Left ventricle myocardium inferior (tissue), 1 donor: ENCODE results near the gene PSMD3. TPM values are rescaled to one million over a fixed set of nuclear protein-coding genes. Genes with fewer than 3 reads are reported as not detected.
A peak's percentile ranks its signal among the peaks of the same experiment; 100 is the strongest.

Experiments used
- DNase-seq: peaks from one replicate; pipeline ENCODE4 v3.0.0-alpha.2; 2020
- H3K27ac ChIP-seq: fragments of 200-600 bp; replicated peaks from 2 replicates; pipeline ENCODE4 v1.8.0; 2021
- H3K27me3 ChIP-seq: fragments of 200-600 bp; 2 replicates; pipeline ENCODE4 v1.8.0; 2021; ENCODE audit warnings: low read depth
- H3K36me3 ChIP-seq: fragments of 200-600 bp; 2 replicates; pipeline ENCODE4 v1.8.0; 2021
- H3K4me1 ChIP-seq: fragments of 200-600 bp; 2 replicates; pipeline ENCODE4 v1.8.0; 2021
- H3K4me3 ChIP-seq: fragments of 200-600 bp; 2 replicates; pipeline ENCODE4 v1.8.0; 2021; ENCODE audit warnings: mild to moderate bottlenecking, moderate library complexity
- H3K9me3 ChIP-seq: fragments of 200-600 bp; replicated peaks from 2 replicates; pipeline ENCODE4 v1.8.0; 2021
- intact Hi-C: fragments of 100-400 bp; cut with micrococcal nuclease; formaldehyde crosslinking; loops from one replicate; pipeline ENCODE4 v1.11.0; 2022
- microRNA-seq: library from miRNA; unstranded; fragments of <30 nt; microRNA quantifications from one replicate; pipeline ENCODE4 v1.2.0, GENCODE V29; 2020
- total RNA-seq: library from RNA; stranded (reverse); fragmentation: NEBNext Ultra II Directional; extraction: Animal tissue kit (Norgen Biotek cat#: 25700); gene quantifications from one replicate; pipeline ENCODE4 v1.2.1, GENCODE V29; 2021
- TF ChIP-seq, protein P1 (sequence below): fragments of 200-600 bp; IDR thresholded peaks from 2 replicates; pipeline ENCODE4 v1.8.0; 2021; ENCODE audit warnings: antibody characterized with exemption, mild to moderate bottlenecking, borderline replicate concordance
- donor health status: DM: no; HTN: yes; CAD: no; lungs with severe emphysema.

Gene PSMD3
- total RNA-seq, 1 donor from 2014 or later: 86.7 TPM

DNA sequence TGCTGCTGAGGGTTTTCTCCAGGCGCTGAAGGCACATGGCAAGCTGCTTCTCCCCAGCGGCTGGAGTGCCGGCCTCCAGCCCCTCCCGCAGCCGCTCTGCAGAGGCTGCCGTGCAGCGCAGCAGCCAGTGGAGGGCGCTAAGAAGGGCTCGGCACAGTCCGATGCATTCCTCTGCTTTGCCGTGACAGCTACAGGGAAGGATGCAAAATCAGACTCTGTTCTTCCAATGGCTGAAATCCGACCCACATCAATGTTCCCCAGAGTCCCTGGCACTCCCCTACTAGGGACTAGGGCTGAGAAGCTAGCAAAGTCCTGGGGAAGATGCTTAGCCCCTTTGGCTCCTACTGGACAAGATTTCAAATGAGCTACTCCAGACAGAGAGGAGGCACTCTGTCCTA, 54.6 kb downstream of the PSMD3 start:
- no peak for DNase-seq
- Histone ChIP-seq H3K4me1 (peaks cover 50% of the 10 kb centered on the region), H3K36me3 (peaks cover 60% of the 10 kb centered on the region), H3K4me3 (no peak overlapping the region), H3K27ac (no peak overlapping the region), H3K9me3 (no peaks in the 10 kb centered on the region), H3K27me3 (no peaks in the 10 kb centered on the region)
- intact Hi-C loops: no loop called here
- TF ChIP-seq, protein P1, sequence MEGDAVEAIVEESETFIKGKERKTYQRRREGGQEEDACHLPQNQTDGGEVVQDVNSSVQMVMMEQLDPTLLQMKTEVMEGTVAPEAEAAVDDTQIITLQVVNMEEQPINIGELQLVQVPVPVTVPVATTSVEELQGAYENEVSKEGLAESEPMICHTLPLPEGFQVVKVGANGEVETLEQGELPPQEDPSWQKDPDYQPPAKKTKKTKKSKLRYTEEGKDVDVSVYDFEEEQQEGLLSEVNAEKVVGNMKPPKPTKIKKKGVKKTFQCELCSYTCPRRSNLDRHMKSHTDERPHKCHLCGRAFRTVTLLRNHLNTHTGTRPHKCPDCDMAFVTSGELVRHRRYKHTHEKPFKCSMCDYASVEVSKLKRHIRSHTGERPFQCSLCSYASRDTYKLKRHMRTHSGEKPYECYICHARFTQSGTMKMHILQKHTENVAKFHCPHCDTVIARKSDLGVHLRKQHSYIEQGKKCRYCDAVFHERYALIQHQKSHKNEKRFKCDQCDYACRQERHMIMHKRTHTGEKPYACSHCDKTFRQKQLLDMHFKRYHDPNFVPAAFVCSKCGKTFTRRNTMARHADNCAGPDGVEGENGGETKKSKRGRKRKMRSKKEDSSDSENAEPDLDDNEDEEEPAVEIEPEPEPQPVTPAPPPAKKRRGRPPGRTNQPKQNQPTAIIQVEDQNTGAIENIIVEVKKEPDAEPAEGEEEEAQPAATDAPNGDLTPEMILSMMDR: peak; percentile 50

DNA sequence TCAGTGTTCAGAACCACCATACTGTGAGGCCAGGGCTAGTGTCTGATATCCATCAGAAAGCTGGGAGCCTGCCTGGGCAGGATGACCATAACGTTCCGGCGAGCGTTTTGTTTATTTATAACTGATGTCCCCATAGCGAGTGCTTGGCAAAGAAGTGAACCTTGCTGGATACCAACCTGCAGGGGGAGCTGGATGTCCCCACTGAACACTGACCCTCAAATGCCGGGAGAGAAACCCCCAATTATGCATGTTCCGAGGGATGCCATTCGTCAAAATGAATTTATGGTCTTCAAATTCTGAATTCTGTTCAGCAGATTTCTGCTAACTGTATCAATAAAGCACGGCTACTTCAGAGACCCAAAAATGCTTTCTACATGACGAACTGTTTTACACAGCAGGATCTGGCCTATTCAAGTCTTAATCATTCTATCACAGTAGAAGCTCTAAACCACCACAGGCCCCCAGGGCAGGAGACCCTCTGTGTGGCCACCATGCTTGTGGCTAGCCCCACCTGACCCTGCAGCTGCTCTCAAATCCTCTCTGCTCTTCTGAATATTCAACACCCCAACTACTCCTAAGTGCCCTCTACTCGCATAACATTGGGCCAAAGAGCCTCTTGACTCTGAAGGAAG, 58.4 kb downstream of the PSMD3 start:
- Histone ChIP-seq H3K9me3 (no peaks in the 10 kb centered on the region), H3K27ac (peak overlapping the region; percentile 89), H3K4me3 (peak overlapping the region; percentile 26), H3K36me3 (peaks cover 37% of the 10 kb centered on the region), H3K4me1 (peaks cover 30% of the 10 kb centered on the region), H3K27me3 (no peaks in the 10 kb centered on the region)
- DNase-seq: peak; percentile 71
- intact Hi-C loops: no loop called here
- TF ChIP-seq, protein P1: peak; percentile 83

DNA sequence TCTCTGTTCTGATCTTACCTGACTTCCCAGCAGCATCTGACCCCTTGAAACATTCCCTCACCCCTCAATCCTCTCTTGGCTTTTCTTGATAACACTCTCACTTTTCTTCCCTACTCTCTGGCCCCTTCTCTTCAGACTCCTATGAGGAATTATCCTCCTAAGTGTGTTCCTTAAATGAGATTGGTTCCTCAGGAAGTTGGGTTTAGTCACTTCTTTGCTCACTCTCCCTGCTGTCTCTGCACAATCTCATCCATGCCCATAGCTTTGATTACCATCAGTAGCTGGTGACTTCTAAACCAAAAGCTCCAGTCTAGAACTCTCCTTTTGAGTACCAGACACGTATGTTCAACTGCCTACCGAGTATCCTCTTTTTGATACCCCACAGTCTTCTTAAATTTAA, 60.6 kb downstream of the PSMD3 start:
- peaks cover 35% of the 10 kb centered on the region for H3K36me3 ChIP-seq
- H3K4me3 ChIP-seq: no peak overlapping the region
- peaks cover 20% of the 10 kb centered on the region for H3K4me1 ChIP-seq
- no peaks in the 10 kb centered on the region for H3K9me3 ChIP-seq
- H3K27me3 ChIP-seq: no peaks in the 10 kb centered on the region
- DNase-seq: no peak
- TF ChIP-seq, protein P1: no peak
- intact Hi-C loops: no loop called here
- no peak overlapping the region for H3K27ac ChIP-seq

Small RNAs within 50 kb of the gene (microRNA-seq; reads per million reads assigned to microRNA genes)
- gene MIR6884: not detected

Other genes starting within 250 kb of the PSMD3 start
- gene GRB7, start 242.9 kb upstream of the PSMD3 start, total RNA-seq: 1.1 TPM
- gene IKZF3, start 116.5 kb upstream of the PSMD3 start, total RNA-seq: 0.16 TPM
- not detected for gene ZPBP2, start 112.6 kb upstream of the PSMD3 start, total RNA-seq
- 2.8 TPM for gene GSDMB, start 62.2 kb upstream of the PSMD3 start, total RNA-seq
- 44.7 TPM for gene ORMDL3, start 53.2 kb upstream of the PSMD3 start, total RNA-seq
- gene LRRC3C, start 53.1 kb upstream of the PSMD3 start, total RNA-seq: not detected
- gene GSDMA, start 17.8 kb upstream of the PSMD3 start, total RNA-seq: 0.66 TPM
- not detected for gene CSF3, start 34.6 kb downstream of the PSMD3 start, total RNA-seq
- gene MED24, start 73.6 kb downstream of the PSMD3 start, total RNA-seq: 58.2 TPM
- 78.3 TPM for gene THRA, start 82.2 kb downstream of the PSMD3 start, total RNA-seq
- 19.1 TPM for gene NR1D1, start 119.8 kb downstream of the PSMD3 start, total RNA-seq
- gene MSL1, start 141.2 kb downstream of the PSMD3 start, total RNA-seq: 39.8 TPM
- 44.0 TPM for gene CASC3, start 159.7 kb downstream of the PSMD3 start, total RNA-seq
- gene RAPGEFL1, start 196.7 kb downstream of the PSMD3 start, total RNA-seq: 3.7 TPM
- 12.5 TPM for gene WIPF2, start 238.5 kb downstream of the PSMD3 start, total RNA-seq